ENCODE results near the gene LCN9. TPM values are rescaled to one million over a fixed set of nuclear protein-coding genes. Genes with fewer than 3 reads are reported as not detected.

The LCN9 gene
- total and polyA plus RNA-seq, 2 donors: not detected

- no peaks in the 10 kb centered on the region for H3K9me3 ChIP-seq (ENCODE audit: control insufficient read depth in 2 of 2, insufficient read depth in 1 of 2, low read length in 1 of 2)
- no peak overlapping the region for H3K4me3 ChIP-seq (ENCODE audit: low read length in 2 of 2)
- no peaks in the 10 kb centered on the region for H3K36me3 ChIP-seq (ENCODE audit: control insufficient read depth in 2 of 2, insufficient read depth in 2 of 2, low read length in 1 of 2)
- no peak overlapping the region for H3K27ac ChIP-seq (ENCODE audit: low read depth in 1 of 2, low read length in 1 of 2)
- WGBS: 68% methylated on average over 23 of the region's 23 CpGs
- DNase-seq (ENCODE audit: low read depth in 6 of 9, low spot score in 9 of 9): no peak
- H3K4me1 ChIP-seq (ENCODE audit: control insufficient read depth in 2 of 2, insufficient read depth in 2 of 2, low read length in 2 of 2): no peaks in the 10 kb centered on the region
- peaks cover 0 to 20% of the 10 kb centered on the region in 2 donors for H3K27me3 ChIP-seq (ENCODE audit: control insufficient read depth in 2 of 2, insufficient read depth in 1 of 2, low read length in 1 of 2)
Measured at GRCh38 chr9:135707252-135708138, 44.4 kb downstream of the LCN9 start.

GRCh38 chr9:135708164-135708563 is 45.1 kb downstream of the LCN9 start:
- Histone ChIP-seq H3K4me3 (ENCODE audit: low read length in 2 of 2) (no peak overlapping the region), H3K27me3 (ENCODE audit: control insufficient read depth in 2 of 2, insufficient read depth in 1 of 2, low read length in 1 of 2) (peaks cover 0 to 20% of the 10 kb centered on the region in 2 donors)
- 91% methylated on average over 4 of the region's 4 CpGs for WGBS

GRCh38 chr9:135711391-135711790 is 48.3 kb downstream of the LCN9 start:
- Histone ChIP-seq H3K4me1 (ENCODE audit: control insufficient read depth in 2 of 2, insufficient read depth in 2 of 2, low read length in 2 of 2) (no peaks in the 10 kb centered on the region), H3K9me3 (ENCODE audit: control insufficient read depth in 2 of 2, insufficient read depth in 1 of 2, low read length in 1 of 2) (peaks cover 0 to 5% of the 10 kb centered on the region in 2 donors), H3K4me3 (ENCODE audit: low read length in 2 of 2) (no peak overlapping the region), H3K27ac (ENCODE audit: low read depth in 1 of 2, low read length in 1 of 2) (no peak overlapping the region), H3K27me3 (ENCODE audit: control insufficient read depth in 2 of 2, insufficient read depth in 1 of 2, low read length in 1 of 2) (peaks cover 21 to 35% of the 10 kb centered on the region in 2 donors), H3K36me3 (ENCODE audit: control insufficient read depth in 2 of 2, insufficient read depth in 2 of 2, low read length in 1 of 2) (no peaks in the 10 kb centered on the region)
- no peak for DNase-seq (ENCODE audit: low read depth in 6 of 9, low spot score in 9 of 9)
- WGBS: 87% methylated on average over 12 of the region's 12 CpGs

More at GRCh38 chr9:135708164-135708563, 45.1 kb downstream of the LCN9 start:
- Histone ChIP-seq H3K4me1 (ENCODE audit: control insufficient read depth in 2 of 2, insufficient read depth in 2 of 2, low read length in 2 of 2) (no peaks in the 10 kb centered on the region), H3K36me3 (ENCODE audit: control insufficient read depth in 2 of 2, insufficient read depth in 2 of 2, low read length in 1 of 2) (no peaks in the 10 kb centered on the region), H3K9me3 (ENCODE audit: control insufficient read depth in 2 of 2, insufficient read depth in 1 of 2, low read length in 1 of 2) (no peaks in the 10 kb centered on the region), H3K27ac (ENCODE audit: low read depth in 1 of 2, low read length in 1 of 2) (no peak overlapping the region)
- DNase-seq (ENCODE audit: low read depth in 6 of 9, low spot score in 9 of 9): no peak

- no peak for DNase-seq (ENCODE audit: low read depth in 6 of 9, low spot score in 9 of 9)
- no peak overlapping the region for H3K27ac ChIP-seq (ENCODE audit: low read depth in 1 of 2, low read length in 1 of 2)
- no peaks in the 10 kb centered on the region for H3K4me1 ChIP-seq (ENCODE audit: control insufficient read depth in 2 of 2, insufficient read depth in 2 of 2, low read length in 2 of 2)
- WGBS: 82% methylated on average over 10 of the region's 10 CpGs
- H3K36me3 ChIP-seq (ENCODE audit: control insufficient read depth in 2 of 2, insufficient read depth in 2 of 2, low read length in 1 of 2): no peaks in the 10 kb centered on the region
- peaks cover 0 to 5% of the 10 kb centered on the region in 2 donors for H3K9me3 ChIP-seq (ENCODE audit: control insufficient read depth in 2 of 2, insufficient read depth in 1 of 2, low read length in 1 of 2)
- H3K4me3 ChIP-seq (ENCODE audit: low read length in 2 of 2): no peak overlapping the region
- peaks cover 21 to 38% of the 10 kb centered on the region in 2 donors for H3K27me3 ChIP-seq (ENCODE audit: control insufficient read depth in 2 of 2, insufficient read depth in 1 of 2, low read length in 1 of 2)
Measured at GRCh38 chr9:135711881-135712280, 48.8 kb downstream of the LCN9 start.

- H3K4me1 ChIP-seq (ENCODE audit: control insufficient read depth in 2 of 2, insufficient read depth in 2 of 2, low read length in 2 of 2): no peaks in the 10 kb centered on the region
- H3K9me3 ChIP-seq (ENCODE audit: control insufficient read depth in 2 of 2, insufficient read depth in 1 of 2, low read length in 1 of 2): peaks cover 0 to 5% of the 10 kb centered on the region in 2 donors
- 66% methylated on average over 16 of the region's 16 CpGs for WGBS
- no peaks in the 10 kb centered on the region for H3K36me3 ChIP-seq (ENCODE audit: control insufficient read depth in 2 of 2, insufficient read depth in 2 of 2, low read length in 1 of 2)
- H3K4me3 ChIP-seq (ENCODE audit: low read length in 2 of 2): no peak overlapping the region
- no peak for DNase-seq (ENCODE audit: low read depth in 6 of 9, low spot score in 9 of 9)
- H3K27ac ChIP-seq (ENCODE audit: low read depth in 1 of 2, low read length in 1 of 2): no peak overlapping the region
- H3K27me3 ChIP-seq (ENCODE audit: control insufficient read depth in 2 of 2, insufficient read depth in 1 of 2, low read length in 1 of 2): peaks cover 21 to 40% of the 10 kb centered on the region in 2 donors
Measured at GRCh38 chr9:135712613-135713295, 49.6 kb downstream of the LCN9 start.

- Histone ChIP-seq H3K27me3 (ENCODE audit: control insufficient read depth in 2 of 2, insufficient read depth in 1 of 2, low read length in 1 of 2) (peaks cover 21 to 40% of the 10 kb centered on the region in 2 donors), H3K9me3 (ENCODE audit: control insufficient read depth in 2 of 2, insufficient read depth in 1 of 2, low read length in 1 of 2) (peaks cover 0 to 5% of the 10 kb centered on the region in 2 donors), H3K4me3 (ENCODE audit: low read length in 2 of 2) (no peak overlapping the region), H3K36me3 (ENCODE audit: control insufficient read depth in 2 of 2, insufficient read depth in 2 of 2, low read length in 1 of 2) (no peaks in the 10 kb centered on the region), H3K27ac (ENCODE audit: low read depth in 1 of 2, low read length in 1 of 2) (no peak overlapping the region), H3K4me1 (ENCODE audit: control insufficient read depth in 2 of 2, insufficient read depth in 2 of 2, low read length in 2 of 2) (no peaks in the 10 kb centered on the region)
- peak in 2 of 9 donors; percentile 9 to 15 for DNase-seq (ENCODE audit: low read depth in 6 of 9, low spot score in 9 of 9)
- WGBS: 5% methylated on average over 103 of the region's 103 CpGs
Measured at GRCh38 chr9:135714242-135715055, 51.3 kb downstream of the LCN9 start.

GRCh38 chr9:135715056-135715595 is 52.0 kb downstream of the LCN9 start:
- 30% methylated on average over 23 of the region's 23 CpGs for WGBS
- H3K4me1 ChIP-seq (ENCODE audit: control insufficient read depth in 2 of 2, insufficient read depth in 2 of 2, low read length in 2 of 2): no peaks in the 10 kb centered on the region
- no peaks in the 10 kb centered on the region for H3K36me3 ChIP-seq (ENCODE audit: control insufficient read depth in 2 of 2, insufficient read depth in 2 of 2, low read length in 1 of 2)
- no peak for DNase-seq (ENCODE audit: low read depth in 6 of 9, low spot score in 9 of 9)
- peaks cover 0 to 5% of the 10 kb centered on the region in 2 donors for H3K9me3 ChIP-seq (ENCODE audit: control insufficient read depth in 2 of 2, insufficient read depth in 1 of 2, low read length in 1 of 2)
- no peak overlapping the region for H3K27ac ChIP-seq (ENCODE audit: low read depth in 1 of 2, low read length in 1 of 2)
- no peak overlapping the region for H3K4me3 ChIP-seq (ENCODE audit: low read length in 2 of 2)
- H3K27me3 ChIP-seq (ENCODE audit: control insufficient read depth in 2 of 2, insufficient read depth in 1 of 2, low read length in 1 of 2): peaks cover 21 to 40% of the 10 kb centered on the region in 2 donors

- Histone ChIP-seq H3K36me3 (ENCODE audit: control insufficient read depth in 2 of 2, insufficient read depth in 2 of 2, low read length in 1 of 2) (no peaks in the 10 kb centered on the region), H3K27me3 (ENCODE audit: control insufficient read depth in 2 of 2, insufficient read depth in 1 of 2, low read length in 1 of 2) (peaks cover 21 to 40% of the 10 kb centered on the region in 2 donors), H3K27ac (ENCODE audit: low read depth in 1 of 2, low read length in 1 of 2) (no peak overlapping the region), H3K4me3 (ENCODE audit: low read length in 2 of 2) (no peak overlapping the region), H3K9me3 (ENCODE audit: control insufficient read depth in 2 of 2, insufficient read depth in 1 of 2, low read length in 1 of 2) (peaks cover 0 to 5% of the 10 kb centered on the region in 2 donors), H3K4me1 (ENCODE audit: control insufficient read depth in 2 of 2, insufficient read depth in 2 of 2, low read length in 2 of 2) (no peaks in the 10 kb centered on the region)
- no peak for DNase-seq (ENCODE audit: low read depth in 6 of 9, low spot score in 9 of 9)
- 89% methylated on average over 11 of the region's 11 CpGs for WGBS
Measured at GRCh38 chr9:135716045-135716444, 52.9 kb downstream of the LCN9 start.
